ENCODE data around the gene APBB1. TPM values are rescaled to one million over a fixed set of nuclear protein-coding genes. Genes with fewer than 3 reads are reported as not detected.

APBB1 gene
- polyA plus RNA-seq, 1 experiment: 42.2 TPM

DNA sequence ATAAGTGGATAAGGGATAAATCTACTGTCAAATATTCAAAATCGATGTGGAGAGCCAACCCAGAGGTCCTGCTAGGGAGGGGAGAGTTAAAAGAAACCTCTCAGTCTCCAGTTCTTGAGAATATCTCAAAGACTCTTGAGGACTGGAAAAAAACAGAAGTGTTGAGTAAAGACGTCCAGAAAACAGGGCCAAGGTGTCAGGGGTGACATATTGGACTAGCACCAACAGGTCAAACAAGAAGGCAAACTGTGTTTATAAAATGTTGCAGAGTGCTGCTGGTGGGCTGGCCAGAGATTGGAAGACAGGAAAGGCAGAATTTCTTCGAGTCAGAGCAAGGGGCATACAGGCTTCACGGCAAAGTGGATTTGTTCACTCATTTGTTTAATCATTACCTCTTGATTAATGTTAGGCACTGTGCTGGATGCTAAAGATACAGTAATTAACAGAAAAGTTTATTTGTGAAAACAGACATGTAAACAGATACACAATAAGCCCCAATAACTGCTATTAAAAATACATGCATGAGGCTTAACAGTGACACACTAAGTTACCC lies 62.3 kb downstream of the APBB1 start:
- DNase-seq (ENCODE audit: low read depth, low spot score): no peak
- CTCF ChIA-PET: interaction anchor here (0.6 to 6.3 kb wide), 4 partner anchors 22 to 107 kb away, joined by 4 to 172 read pairs (median 77); partner anchors contain the start of gene CAVIN3
- no peak overlapping the region for H3K27ac ChIP-seq (ENCODE audit: low read depth, low read length)

DNA sequence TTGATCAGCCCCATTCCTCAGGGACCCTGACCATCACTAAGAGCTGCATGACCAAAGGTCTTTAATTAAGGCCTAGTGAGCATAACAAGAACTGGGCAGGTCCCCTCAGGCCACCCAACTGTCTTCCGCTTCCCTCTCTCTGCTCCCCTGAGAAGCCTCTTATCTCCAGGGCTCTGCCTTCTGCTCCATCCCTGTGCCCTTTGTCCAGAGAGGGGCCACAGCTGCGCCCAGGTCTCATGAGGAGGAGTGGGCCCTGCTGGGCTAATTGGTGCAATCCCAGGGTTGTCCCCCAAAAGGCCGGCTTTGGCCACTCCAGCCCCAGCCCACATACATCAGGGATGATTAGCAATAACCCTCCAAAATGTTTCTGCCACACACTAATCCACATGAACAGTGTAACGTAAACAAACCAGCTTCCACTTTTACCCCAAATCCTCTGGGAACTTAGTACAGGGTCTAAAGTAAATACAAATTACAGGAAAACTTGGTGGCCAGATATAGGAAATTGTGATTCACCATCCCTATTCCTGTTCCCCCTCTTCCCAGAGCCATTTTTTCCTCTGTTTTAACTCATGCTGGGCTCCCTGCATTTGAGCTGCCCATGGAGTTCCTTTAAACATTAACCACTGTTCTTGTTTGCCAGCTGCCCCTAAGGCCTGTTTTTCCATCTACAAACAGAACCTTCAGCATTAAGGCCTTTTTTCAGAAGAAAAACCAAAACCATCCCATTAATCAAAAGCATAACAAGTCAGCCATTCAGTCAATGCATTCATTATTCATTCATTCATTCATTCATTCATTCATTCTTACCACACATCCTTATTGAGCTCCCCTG lies 64.0 kb downstream of the APBB1 start:
- TF ChIP-seq, protein P1, sequence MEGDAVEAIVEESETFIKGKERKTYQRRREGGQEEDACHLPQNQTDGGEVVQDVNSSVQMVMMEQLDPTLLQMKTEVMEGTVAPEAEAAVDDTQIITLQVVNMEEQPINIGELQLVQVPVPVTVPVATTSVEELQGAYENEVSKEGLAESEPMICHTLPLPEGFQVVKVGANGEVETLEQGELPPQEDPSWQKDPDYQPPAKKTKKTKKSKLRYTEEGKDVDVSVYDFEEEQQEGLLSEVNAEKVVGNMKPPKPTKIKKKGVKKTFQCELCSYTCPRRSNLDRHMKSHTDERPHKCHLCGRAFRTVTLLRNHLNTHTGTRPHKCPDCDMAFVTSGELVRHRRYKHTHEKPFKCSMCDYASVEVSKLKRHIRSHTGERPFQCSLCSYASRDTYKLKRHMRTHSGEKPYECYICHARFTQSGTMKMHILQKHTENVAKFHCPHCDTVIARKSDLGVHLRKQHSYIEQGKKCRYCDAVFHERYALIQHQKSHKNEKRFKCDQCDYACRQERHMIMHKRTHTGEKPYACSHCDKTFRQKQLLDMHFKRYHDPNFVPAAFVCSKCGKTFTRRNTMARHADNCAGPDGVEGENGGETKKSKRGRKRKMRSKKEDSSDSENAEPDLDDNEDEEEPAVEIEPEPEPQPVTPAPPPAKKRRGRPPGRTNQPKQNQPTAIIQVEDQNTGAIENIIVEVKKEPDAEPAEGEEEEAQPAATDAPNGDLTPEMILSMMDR (IDR thresholded peaks at IDR 0.05; ENCODE audit: low read depth, low read length): no peak
- Histone ChIP-seq H3K27ac (ENCODE audit: low read depth, low read length) (no peak overlapping the region), H3K9me3 (ENCODE audit: control insufficient read depth, insufficient read depth, low read length) (no peaks in the 10 kb centered on the region), H3K27me3 (ENCODE audit: control insufficient read depth, insufficient read depth, low read length) (no peaks in the 10 kb centered on the region), H3K4me3 (ENCODE audit: low read depth, low read length) (no peak overlapping the region)
- ChIA-PET CTCF (interaction anchor here (0.6 to 6.3 kb wide), 20 partner anchors 8 to 464 kb away, joined by 3 to 172 read pairs (median 17); partner anchors contain the start of gene CAVIN3), POLR2A (interaction anchor here (0.7 kb wide), 1 partner anchor 12 kb away, joined by 3 read pairs; no protein-coding TSS in a partner anchor)
- no peak for DNase-seq (ENCODE audit: low read depth, low spot score)

More for the DNA sequence above, 62.3 kb downstream of the APBB1 start:
- TF ChIP-seq, protein P1 (IDR thresholded peaks at IDR 0.05; ENCODE audit: low read depth, low read length): no peak
- POLR2A ChIA-PET: no interaction called here
- no peaks in the 10 kb centered on the region for H3K27me3 ChIP-seq (ENCODE audit: control insufficient read depth, insufficient read depth, low read length)
- no peaks in the 10 kb centered on the region for H3K9me3 ChIP-seq (ENCODE audit: control insufficient read depth, insufficient read depth, low read length)
- H3K4me3 ChIP-seq (ENCODE audit: low read depth, low read length): no peak overlapping the region

DNA sequence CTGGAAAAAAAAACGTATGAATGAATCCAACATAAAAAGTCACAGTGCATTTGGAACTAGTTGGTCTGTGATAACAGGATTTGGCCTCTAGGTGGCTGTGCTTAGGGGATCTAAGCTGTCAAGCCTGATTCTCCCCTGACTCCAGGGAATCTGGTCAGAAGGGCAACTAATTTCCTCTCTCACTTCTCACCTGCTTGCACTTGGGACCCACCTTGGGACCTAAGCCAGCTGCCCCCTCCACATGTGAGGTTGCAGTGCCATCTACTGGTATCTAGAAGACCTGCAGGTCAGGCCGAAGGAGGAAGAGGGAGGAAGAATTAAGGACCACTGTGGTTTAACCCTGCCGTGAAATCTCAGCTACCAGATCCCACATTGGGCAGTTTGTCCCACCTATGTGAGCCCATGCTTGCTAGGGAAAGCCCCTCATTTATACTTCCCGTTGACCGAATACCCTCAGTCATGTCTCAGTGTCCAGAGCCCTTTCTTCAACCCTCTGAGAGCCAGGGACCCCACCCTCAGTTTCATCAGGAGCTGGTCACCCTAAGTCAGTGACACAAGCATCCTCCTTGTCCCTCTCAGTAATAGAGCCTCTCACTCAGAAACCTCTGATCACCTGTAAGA lies 65.4 kb downstream of the APBB1 start:
- ChIA-PET CTCF (interaction anchor here (0.5 to 6.3 kb wide), 59 partner anchors 9 to 1371 kb away, joined by 3 to 172 read pairs (median 5); partner anchors contain the start of genes CAVIN3, FHIP1B and SMPD1), POLR2A (no interaction called here)
- TF ChIP-seq, protein P1 (IDR thresholded peaks at IDR 0.05; ENCODE audit: low read depth, low read length): peak; percentile 98
- Histone ChIP-seq H3K27ac (ENCODE audit: low read depth, low read length) (no peak overlapping the region), H3K4me3 (ENCODE audit: low read depth, low read length) (no peak overlapping the region), H3K27me3 (ENCODE audit: control insufficient read depth, insufficient read depth, low read length) (no peaks in the 10 kb centered on the region), H3K9me3 (ENCODE audit: control insufficient read depth, insufficient read depth, low read length) (no peaks in the 10 kb centered on the region)
- no peak for DNase-seq (ENCODE audit: low read depth, low spot score)

DNA sequence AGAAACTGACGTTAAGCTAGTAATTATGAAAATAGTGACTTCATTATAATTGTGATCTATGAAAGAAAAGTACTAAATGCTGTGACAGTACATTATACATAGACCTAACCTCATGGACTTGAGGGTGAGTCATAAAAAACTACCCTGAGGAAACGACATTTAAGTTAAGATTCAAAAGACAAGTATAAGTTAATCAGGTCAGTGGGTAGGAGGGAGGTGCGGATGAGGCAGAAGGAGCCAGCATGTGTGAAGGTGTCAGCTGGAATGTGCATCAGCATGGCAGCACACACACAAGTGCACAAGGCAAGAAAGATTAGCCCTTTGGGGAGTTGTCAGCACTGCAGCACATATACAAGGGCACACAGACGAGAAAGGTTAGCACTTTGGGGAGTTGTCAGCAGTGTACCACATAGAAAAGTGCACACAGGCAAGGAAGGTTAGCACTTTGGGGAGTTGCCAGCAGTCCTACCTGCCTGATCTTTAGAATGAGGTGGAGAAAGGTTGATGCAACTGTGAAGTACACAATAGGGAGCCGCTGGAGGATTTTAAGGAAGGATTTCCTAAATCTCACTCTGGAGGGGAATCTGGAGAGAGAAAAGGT lies 67.0 kb downstream of the APBB1 start:
- Histone ChIP-seq H3K9me3 (ENCODE audit: control insufficient read depth, insufficient read depth, low read length) (no peaks in the 10 kb centered on the region), H3K27me3 (ENCODE audit: control insufficient read depth, insufficient read depth, low read length) (no peaks in the 10 kb centered on the region), H3K4me3 (ENCODE audit: low read depth, low read length) (no peak overlapping the region), H3K27ac (ENCODE audit: low read depth, low read length) (no peak overlapping the region)
- CTCF ChIA-PET: interaction anchor here (1.0 to 6.3 kb wide), 11 partner anchors 10 to 342 kb away, joined by 3 to 172 read pairs (median 4); no protein-coding TSS in a partner anchor
- no peak for DNase-seq (ENCODE audit: low read depth, low spot score)
- TF ChIP-seq, protein P1 (IDR thresholded peaks at IDR 0.05; ENCODE audit: low read depth, low read length): no peak
- POLR2A ChIA-PET: no interaction called here
